Osteoblast (primary cell): ENCODE results near the gene VPS16. TPM values are rescaled to one million over a fixed set of nuclear protein-coding genes. Genes with fewer than 3 reads are reported as not detected.

Source experiments
- DNase-seq: peaks from one replicate; pipeline ENCODE4 v3.0.0; 2011; ENCODE audit warnings: low spot score, mixed read lengths; ENCODE audit not compliant: insufficient read length; ENCODE audit errors: missing footprints
- H2AFZ ChIP-seq: 2 replicates; pipeline ENCODE4 v1.6.0; 2011; ENCODE audit warnings: mild to moderate bottlenecking, low read length
- H3K27ac ChIP-seq: 2 replicates; pipeline ENCODE4 v1.5.1; 2011; ENCODE audit warnings: mild to moderate bottlenecking, low read depth, low read length, moderate library complexity
- H3K27me3 ChIP-seq: 2 replicates; pipeline ENCODE4 v1.6.0; 2012; ENCODE audit warnings: mild to moderate bottlenecking, control low read depth, inconsistent platforms, low read length, moderate library complexity; ENCODE audit not compliant: insufficient read depth
- H3K36me3 ChIP-seq: 2 replicates; pipeline ENCODE4 v1.5.1; 2011; ENCODE audit warnings: mild to moderate bottlenecking, low read length, control low read depth, moderate library complexity; ENCODE audit not compliant: insufficient read depth
- H3K4me1 ChIP-seq: 2 replicates; pipeline ENCODE4 v1.5.1; 2011; ENCODE audit warnings: mild to moderate bottlenecking, low read length, control low read depth, moderate library complexity; ENCODE audit not compliant: insufficient read depth
- H3K4me2 ChIP-seq: 2 replicates; pipeline ENCODE4 v1.6.0; 2011; ENCODE audit warnings: mild to moderate bottlenecking, low read length; ENCODE audit not compliant: insufficient read depth
- H3K4me3 ChIP-seq: fragments of 200-600 bp; sonication (generic); 3 replicates; pipeline ENCODE4 v1.5.1; 2012; ENCODE audit warnings: mild to moderate bottlenecking, low read length, inconsistent platforms; ENCODE audit not compliant: insufficient read depth
- H3K79me2 ChIP-seq: 2 replicates; pipeline ENCODE4 v1.6.0; 2012; ENCODE audit warnings: mild to moderate bottlenecking, low read length, control low read depth, inconsistent platforms; ENCODE audit not compliant: insufficient read depth
- H3K9me3 ChIP-seq: 2 replicates; pipeline ENCODE4 v1.5.1; 2011; ENCODE audit warnings: low read depth, low read length, control low read depth
- H4K20me1 ChIP-seq: 2 replicates; pipeline ENCODE4 v1.6.0; 2012; ENCODE audit warnings: mild to moderate bottlenecking, low read length, control low read depth; ENCODE audit not compliant: insufficient read depth
- CTCF ChIP-seq: IDR thresholded peaks from 2 replicates; pipeline ENCODE4 v1.5.1; 2011; ENCODE audit warnings: mild to moderate bottlenecking, low read depth, low read length, moderate library complexity; ENCODE audit errors: extremely low read depth
- total RNA-seq: library from RNA; depleted of rRNA; stranded (reverse); fragments of >200 nt; gene quantifications from 2 replicates; pipeline ENCODE4 v1.2.3, GENCODE V29; 2012

The VPS16 gene
- total RNA-seq, 1 donor: 36.2 TPM

DNA sequence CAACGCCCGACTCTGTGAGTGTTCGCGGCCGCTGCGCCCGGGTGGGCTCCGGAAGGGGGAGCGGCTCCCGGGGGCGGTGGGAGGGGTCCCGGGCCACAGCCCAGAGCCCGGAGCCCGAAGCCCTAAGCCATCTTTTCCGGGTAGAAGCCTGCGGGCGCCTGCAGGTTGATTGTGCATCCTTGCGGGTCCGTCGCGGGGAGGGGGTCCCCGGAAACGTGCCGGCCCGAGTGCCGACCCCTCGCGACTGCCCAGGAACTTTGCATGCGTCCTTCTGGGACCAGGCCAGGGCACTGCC lies 33.1 kb downstream of the VPS16 start:
- peaks cover 42% of the 10 kb centered on the region for H3K79me2 ChIP-seq
- no peak for DNase-seq
- no peaks in the 10 kb centered on the region for H3K9me3 ChIP-seq
- no peaks in the 10 kb centered on the region for H3K36me3 ChIP-seq
- peak overlapping the region; percentile 64 for H2AFZ ChIP-seq
- peak overlapping the region; percentile 3 for H3K27ac ChIP-seq
- no peak for TF ChIP-seq CTCF
- no peaks in the 10 kb centered on the region for H3K27me3 ChIP-seq
- peaks cover 25% of the 10 kb centered on the region for H4K20me1 ChIP-seq
- peak overlapping the region; percentile 83 for H3K4me2 ChIP-seq
- H3K4me3 ChIP-seq: peak overlapping the region; percentile 93
- H3K4me1 ChIP-seq: peaks cover 33% of the 10 kb centered on the region

- no peak for TF ChIP-seq CTCF
- Histone ChIP-seq H4K20me1 (peaks cover 33% of the 10 kb centered on the region), H3K27me3 (no peaks in the 10 kb centered on the region), H3K27ac (no peak overlapping the region), H3K79me2 (peaks cover 48% of the 10 kb centered on the region), H2AFZ (no peak overlapping the region), H3K4me1 (peaks cover 39% of the 10 kb centered on the region), H3K4me2 (peak overlapping the region; percentile 83), H3K9me3 (no peaks in the 10 kb centered on the region), H3K36me3 (no peaks in the 10 kb centered on the region), H3K4me3 (peak overlapping the region; percentile 93)
- DNase-seq: peak; percentile 41
Observed at GRCh38 chr20:2874456-2874855, 33.9 kb downstream of the VPS16 start.

GRCh38 chr20:2875690-2876203 lies 35.2 kb downstream of the VPS16 start:
- peaks cover 61% of the 10 kb centered on the region for H3K79me2 ChIP-seq
- H3K4me3 ChIP-seq: no peak overlapping the region
- no peak for TF ChIP-seq CTCF

GRCh38 chr20:2878515-2878914 lies 38.0 kb downstream of the VPS16 start:
- H3K4me3 ChIP-seq: no peak overlapping the region
- peaks cover 14% of the 10 kb centered on the region for H3K4me1 ChIP-seq
- H3K79me2 ChIP-seq: peaks cover 81% of the 10 kb centered on the region
- DNase-seq: no peak
- H3K9me3 ChIP-seq: no peaks in the 10 kb centered on the region
- H3K4me2 ChIP-seq: no peak overlapping the region
- no peak overlapping the region for H3K27ac ChIP-seq
- no peak overlapping the region for H2AFZ ChIP-seq
- no peak for TF ChIP-seq CTCF
- H3K27me3 ChIP-seq: no peaks in the 10 kb centered on the region
- H4K20me1 ChIP-seq: peaks cover 50% of the 10 kb centered on the region
- no peaks in the 10 kb centered on the region for H3K36me3 ChIP-seq

More at GRCh38 chr20:2875690-2876203, 35.2 kb downstream of the VPS16 start:
- H4K20me1 ChIP-seq: peaks cover 43% of the 10 kb centered on the region
- no peaks in the 10 kb centered on the region for H3K27me3 ChIP-seq
- H3K27ac ChIP-seq: no peak overlapping the region
- no peaks in the 10 kb centered on the region for H3K9me3 ChIP-seq
- no peak overlapping the region for H3K4me2 ChIP-seq
- H2AFZ ChIP-seq: no peak overlapping the region
- no peak for DNase-seq
- no peaks in the 10 kb centered on the region for H3K36me3 ChIP-seq
- peaks cover 32% of the 10 kb centered on the region for H3K4me1 ChIP-seq
